GM15510 (cell line): ENCODE data around the gene TPST2.

ENCODE experiments used
- POLR2A ChIP-seq: IDR thresholded peaks from 3 replicates; pipeline ENCODE4 v1.6.1; 2011; ENCODE audit warnings: borderline replicate concordance; ENCODE audit not compliant: insufficient read length; ENCODE audit errors: extremely low read depth

The TPST2 gene

DNA sequence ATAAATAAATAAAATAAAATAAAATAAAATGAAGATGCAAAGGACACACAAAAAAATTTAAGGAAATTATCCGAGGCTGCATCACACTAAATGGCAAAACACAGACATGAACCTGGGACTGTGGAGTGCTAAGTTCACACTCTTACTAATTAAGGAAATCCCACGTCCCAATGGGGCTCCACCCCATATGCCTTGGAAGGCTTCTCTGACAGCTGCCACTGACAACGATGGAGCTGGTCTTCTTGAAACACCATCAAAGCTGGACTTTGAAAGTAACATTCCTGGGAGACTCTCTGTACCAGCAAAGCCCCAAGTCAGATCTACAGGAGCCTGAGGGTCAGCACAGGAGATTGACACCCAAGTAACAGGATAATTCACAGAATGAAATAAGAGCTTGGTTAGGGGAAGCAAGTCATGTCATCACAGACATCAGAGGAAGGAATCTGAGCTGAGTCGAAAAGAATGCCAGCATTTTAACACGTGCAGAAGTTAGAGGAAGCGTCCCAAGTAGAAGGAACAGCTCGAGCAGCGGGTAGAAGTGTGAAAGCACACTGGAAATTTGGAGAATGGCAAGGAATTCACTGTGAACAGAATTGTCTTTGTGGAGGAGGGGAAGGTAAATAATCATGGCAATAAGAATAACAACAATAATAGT, 13.8 kb downstream of the TPST2 start:
- no peak for TF ChIP-seq POLR2A

DNA sequence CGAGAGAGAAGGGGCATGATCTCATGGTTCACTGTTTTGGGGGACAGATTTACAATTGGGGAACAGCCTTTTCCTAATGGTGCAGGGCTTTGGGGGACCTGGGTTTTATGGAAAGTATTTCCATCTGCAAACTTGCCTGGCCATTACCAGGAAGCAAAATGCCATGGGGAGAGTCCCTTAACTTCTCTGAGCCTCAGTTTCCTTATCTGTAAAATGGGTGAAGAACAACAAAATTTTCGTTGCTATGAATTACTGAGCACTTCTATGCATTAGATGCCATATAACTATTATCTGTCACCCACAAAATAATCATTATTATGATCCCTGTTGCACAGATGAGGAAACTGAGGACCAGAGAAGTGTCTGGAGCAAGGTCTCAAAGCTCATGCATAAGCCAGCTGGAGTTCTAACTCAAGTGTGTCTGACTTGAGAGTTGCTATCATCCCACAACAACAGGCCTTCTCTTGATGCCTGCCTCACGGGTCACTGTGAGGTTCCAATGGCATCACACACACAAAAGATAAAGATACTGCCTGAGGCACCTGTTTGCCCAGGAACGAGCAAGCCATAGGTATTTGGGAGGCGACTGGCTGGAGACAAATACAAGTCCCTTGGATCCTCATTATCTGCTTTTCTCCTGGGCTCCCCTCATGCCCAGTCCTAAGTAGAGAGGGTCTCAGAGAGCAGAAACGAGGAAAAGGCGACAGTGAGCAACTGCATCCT, 15.8 kb downstream of the TPST2 start:
- no peak for TF ChIP-seq POLR2A

DNA sequence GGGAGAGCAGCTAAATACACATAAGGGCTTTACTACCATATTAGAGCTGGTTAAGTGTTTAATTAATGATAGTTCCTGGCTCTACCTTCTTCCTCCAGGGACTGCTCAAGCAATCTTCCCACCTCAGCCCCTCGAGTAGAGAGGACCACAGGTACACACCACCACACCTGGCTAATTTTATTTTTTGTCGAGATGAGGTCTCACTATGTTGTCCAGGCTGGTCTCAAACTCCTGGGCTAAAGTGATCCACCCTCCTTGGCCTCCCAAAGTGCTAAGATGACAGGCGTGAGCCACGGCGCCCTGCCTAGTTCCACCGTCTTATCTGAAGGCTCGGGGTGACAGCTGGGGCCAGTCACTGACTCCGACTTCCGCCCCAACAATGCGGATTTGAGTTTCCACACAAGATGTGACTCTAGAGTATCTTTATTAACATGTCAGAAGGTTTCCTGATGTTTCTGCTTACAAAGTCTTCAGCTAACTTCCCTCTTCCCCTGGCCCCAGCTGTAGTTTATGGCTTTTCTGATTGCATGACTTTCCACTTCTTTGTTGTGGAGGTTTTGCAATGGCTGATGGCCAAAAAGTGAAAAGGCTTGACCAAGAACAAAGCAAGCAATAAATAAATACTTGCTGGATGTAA, 16.8 kb downstream of the TPST2 start:
- no peak for TF ChIP-seq POLR2A

DNA sequence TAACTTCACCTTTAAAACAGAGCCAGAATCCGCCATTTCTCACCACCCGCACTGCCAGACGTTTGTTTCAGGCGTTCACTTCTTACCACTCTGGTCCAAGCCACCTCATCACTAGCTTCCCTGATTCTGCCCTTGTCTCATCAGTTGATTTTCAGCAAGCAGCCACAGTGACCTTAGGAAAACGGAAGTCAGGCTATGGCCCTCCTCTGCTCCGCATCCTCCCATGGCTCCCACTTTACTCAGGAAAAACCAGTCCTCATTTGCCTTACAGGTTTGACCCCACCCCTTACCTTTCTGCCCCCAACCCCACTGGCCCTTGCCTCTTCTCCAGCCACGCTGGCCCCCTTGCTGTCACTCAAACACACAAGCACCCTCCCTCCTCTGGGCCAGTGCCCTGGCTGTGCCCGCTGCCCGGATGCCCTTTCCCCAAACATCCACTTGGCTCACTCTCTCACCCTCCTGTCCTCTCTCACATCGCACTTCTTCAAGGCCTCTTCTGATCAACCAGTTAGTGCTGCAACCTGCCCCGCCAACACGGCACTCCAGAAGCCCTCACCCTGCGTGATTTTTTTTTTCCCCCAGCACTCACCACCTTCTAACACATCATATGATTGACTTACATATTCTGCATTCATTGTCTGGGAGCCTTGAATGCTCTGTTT, 18.9 kb downstream of the TPST2 start:
- TF ChIP-seq POLR2A: no peak

DNA sequence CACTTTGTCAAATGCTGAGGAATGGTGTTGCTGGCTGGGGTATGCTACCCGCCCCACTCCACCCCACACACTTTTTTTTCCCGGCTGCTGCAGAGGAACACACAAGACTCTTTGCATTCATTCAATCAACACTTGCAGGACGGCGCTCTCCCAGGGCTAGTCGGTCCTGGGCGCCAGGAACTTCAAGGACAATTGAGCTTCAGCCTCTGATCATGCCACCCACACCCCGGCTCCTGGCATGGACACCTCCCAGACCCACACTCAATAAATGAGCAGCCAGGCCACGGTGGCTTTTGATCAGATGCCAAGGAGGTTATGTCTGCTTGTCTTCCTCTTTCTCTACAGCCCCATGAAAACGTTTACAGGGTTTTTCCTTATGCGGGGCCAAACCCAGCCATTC, 19.8 kb downstream of the TPST2 start:
- TF ChIP-seq POLR2A: no peak

DNA sequence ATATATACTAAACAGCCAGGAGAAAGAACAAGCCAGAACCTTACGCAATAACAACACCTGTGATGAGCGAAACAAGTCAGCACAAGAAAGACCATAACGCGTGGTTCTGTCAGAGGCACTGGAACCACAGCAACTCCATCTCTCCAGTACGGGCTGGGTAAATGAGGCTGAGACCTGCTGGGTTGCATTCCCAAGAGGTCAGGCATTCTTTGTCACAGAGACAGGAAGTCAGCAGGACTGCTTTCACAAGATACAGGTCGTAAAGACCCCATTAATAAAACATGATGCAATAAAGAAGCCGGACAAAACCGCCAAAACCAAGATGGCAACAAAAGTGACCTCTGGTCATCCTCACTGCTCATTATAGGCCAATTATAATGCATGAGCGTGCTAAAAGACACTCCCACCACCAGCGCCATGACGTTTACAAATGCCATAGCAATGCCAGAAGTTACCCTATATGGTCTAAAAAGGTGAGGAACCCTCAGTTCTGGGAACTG, 21.7 kb downstream of the TPST2 start:
- no peak for TF ChIP-seq POLR2A

DNA sequence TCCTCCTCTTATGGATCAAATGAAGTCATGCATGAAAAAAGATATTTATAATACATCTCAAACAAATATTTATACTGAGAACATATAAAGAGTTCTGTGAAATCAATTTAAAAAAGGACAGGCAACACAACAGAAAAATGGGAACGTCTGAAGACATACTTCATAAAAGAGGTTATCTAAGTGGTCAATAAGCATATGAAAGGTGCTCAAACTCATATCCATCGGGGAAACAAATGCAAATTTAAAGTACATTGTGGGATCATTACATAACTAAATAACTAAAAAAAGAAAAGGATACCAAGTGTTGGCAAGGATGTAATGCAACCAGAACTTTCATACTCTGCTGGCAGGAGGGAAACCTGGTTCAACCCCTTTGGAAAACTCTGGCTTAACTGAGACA, 22.3 kb downstream of the TPST2 start:
- no peak for TF ChIP-seq POLR2A

DNA sequence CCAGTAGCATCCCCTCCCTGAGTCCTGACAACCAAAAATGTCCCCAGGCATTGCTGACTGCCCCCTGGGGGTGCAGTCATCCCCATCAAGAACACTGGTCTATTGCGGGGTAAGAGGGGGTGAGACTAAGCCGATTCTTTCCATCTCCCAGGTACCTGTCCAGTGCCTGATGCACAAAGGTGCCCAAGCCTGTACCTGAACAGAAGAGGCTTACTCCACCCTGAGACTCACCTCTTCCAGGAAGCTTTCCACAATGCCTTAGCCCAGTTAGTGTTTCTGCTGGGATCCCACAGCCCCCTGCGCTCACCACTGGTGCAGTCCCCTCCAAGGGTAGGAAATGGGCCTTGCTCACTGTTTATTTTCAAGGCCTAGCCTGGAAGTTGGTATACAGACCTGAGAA, 22.9 kb downstream of the TPST2 start:
- TF ChIP-seq POLR2A: no peak

DNA sequence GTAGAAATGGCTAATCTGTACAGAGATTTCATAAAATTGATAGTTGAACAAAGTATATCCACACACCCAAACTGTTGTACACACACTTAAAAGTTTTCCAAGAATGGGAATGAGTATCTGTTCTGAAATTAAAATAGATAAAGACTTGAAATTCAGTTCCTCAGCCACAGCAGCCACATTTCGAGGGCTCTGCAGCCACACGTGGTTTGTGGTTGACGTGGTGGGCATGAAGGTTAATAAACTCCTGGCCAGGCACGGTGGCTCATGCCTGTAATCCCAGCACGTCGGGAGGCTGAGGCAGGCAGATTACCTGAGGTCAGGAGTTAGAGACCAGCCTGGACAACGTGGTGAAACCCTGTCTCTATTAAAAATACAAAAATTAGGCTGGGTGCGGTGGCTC, 24.0 kb downstream of the TPST2 start:
- no peak for TF ChIP-seq POLR2A

DNA sequence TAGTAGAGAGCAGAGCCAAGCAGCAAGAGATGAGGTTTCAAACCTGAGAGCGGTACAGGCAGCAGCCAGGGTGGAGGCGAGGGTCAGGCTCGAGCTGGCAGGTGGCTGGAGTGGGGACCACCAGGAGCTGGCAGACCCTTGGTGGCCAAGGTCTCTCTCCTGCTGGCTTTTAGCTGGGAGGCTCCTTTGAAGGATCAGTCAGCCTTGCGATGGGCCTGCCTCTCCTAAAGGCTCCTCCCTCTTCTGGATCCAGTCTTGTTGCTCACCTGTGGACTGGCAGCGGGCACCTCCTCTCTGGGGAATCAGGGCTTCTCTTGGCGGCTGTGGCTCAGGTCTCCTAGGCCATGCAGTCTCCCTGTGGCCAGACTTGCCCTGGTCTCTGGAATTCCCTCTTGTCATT, 24.8 kb downstream of the TPST2 start:
- TF ChIP-seq POLR2A: no peak

DNA sequence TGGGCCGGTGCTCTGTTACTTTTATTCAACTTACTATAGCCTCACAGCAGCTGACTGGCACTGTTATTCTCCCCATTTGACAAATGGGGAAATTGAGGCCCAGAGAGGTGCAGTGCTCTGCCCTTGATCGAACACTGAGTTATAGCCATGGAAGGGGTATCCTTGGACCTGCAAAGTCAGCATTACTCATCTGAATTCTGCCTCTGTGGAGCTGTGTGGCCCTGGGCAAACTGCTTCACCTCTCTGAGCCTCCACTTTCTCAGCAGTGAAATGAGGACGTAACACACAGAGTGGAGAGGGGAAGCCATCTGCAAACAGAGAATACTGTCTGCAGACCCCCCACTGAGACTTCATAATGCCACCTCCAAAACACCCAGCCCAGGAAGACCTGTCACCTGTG, 25.3 kb downstream of the TPST2 start:
- no peak for TF ChIP-seq POLR2A

DNA sequence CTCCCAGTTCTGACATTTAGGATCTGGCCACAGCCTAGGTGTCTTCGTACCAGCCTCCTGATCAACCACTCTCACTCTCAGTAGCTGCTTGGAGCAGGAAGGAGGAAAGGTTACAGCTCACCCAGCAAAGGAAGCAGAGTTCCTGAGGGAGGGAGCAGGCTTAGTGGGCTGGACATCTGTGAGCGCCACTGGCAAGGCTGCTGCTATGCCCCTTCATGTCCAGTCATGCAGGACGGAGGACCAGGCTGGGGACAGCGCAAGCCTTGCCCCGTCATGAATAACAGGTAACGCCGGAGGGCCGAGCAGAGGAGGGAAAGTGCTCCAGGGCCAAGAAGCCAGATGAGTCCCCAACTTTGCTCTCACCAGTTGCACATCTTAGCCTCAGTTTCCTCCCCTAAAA, 25.8 kb downstream of the TPST2 start:
- TF ChIP-seq POLR2A: no peak

DNA sequence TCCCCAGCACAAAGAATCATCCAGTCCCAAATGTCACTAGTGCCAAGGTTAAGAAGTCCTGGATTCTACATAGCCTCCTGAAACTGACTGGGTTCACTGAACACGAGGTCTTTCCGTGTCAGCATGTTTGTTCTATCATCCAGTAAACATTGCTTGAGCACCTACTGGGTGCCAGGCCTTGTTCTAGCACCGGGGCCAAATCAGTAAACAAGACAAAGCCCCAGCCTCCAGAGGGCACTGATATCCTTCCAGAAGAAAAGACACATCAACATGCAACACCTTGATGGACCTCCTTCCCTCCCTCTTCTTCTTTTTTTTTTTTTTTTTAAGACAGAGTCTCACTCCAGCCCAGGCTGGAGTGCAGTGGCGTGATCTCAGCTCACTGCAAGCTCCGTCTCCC, 26.9 kb downstream of the TPST2 start:
- no peak for TF ChIP-seq POLR2A

DNA sequence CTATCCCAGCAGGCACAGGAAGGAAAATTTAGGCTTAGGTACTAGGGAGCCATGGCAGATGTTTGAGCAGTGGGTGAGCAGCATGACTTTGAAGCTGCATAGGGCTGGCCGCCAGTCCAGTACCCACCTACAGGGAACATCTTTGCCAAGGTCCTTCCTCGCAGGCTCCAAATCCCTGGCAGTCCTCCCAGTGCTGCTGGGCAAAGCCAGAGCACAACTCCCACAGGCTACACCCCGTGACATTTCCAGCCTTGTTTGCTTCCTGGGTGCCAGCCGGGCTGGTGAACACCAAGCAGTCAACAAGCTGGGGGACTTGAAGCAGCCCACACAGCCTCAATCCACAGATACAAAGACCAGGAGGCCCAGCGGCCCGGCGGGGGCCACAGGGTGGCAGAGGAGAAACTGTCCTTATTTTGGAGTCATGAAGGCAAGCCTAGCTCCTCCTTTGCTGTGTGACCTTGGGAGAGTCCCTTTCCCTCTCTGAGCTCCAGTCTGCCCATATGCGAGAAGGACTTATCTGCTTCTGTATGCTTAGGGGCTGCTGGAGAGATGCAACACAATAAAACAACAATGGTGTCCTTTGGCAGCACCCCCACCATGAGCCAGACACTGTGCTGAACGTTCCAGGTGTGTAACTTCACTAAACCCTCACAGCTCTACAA, 28.0 kb downstream of the TPST2 start:
- no peak for TF ChIP-seq POLR2A
